ENCODE results near the gene NOG. TPM values are rescaled to one million over a fixed set of nuclear protein-coding genes. Genes with fewer than 3 reads are reported as not detected.

NOG gene
- total and polyA plus RNA-seq, 2 donors (not counting 3 experiments of a cell fraction or from before 2014, with no cell fraction given): 0.63 to 2.3 TPM

DNA sequence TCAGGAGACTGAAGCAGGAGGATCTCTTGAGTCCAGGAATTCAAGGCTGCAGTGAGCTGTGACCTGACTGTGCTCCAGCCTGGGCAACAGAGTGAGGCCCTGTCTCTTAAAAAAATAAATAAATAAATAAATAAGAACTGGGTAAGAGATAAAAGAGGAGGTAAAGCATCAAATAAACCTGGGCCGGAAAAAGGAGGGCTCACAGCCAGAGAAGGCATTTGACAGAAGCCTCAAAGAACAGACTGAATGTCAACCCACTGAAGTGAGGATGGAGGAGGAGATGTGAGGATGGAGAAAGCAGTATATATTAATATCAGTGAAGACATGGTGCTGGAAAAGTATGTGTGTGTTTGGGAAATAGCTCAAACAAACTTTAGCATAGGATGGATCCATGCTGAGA, 6.1 kb downstream of the NOG start:
- no peak overlapping the region for H3K27ac ChIP-seq (ENCODE audit: insufficient read depth, low read depth, low read length)
- ChIA-PET POLR2A (no interaction called here), CTCF (interaction anchor here (1.4 to 6.1 kb wide), 2 partner anchors 38 to 116 kb away, joined by 3 to 45 read pairs; no protein-coding TSS in a partner anchor)
- FAIRE-seq (no peak), DNase-seq (ENCODE audit: low read depth, low spot score) (no peak)
- H3K4me3 ChIP-seq (replicated peaks in 1 of 3; ENCODE audit: insufficient read depth in 1 of 3, low read depth in 1 of 3, low read length in 3 of 3): no peak overlapping the region
- dilution Hi-C loops (cut with MboI; ENCODE audit: extremely low pct_ligation_motif_present, low sequenced_read_pairs) (loop anchor here (25.0 kb wide), 1 partner anchor 113 kb away; no protein-coding TSS in a partner anchor), intact Hi-C loops (cut with micrococcal nuclease) (loop anchor here (10.0 kb wide), 1 partner anchor 285 kb away; no protein-coding TSS in a partner anchor)
- H3K79me2 ChIP-seq (ENCODE audit: control insufficient read depth, insufficient read depth, low read length): no peaks in the 10 kb centered on the region
- no peaks in the 10 kb centered on the region for H4K20me1 ChIP-seq (replicated peaks; ENCODE audit: control insufficient read depth, extremely low read depth, insufficient read depth, low read length)
- H3K4me1 ChIP-seq (ENCODE audit: control insufficient read depth, extremely low read depth, insufficient read depth, low read length): peaks cover 13% of the 10 kb centered on the region
- H3K9me3 ChIP-seq (replicated peaks; ENCODE audit: control insufficient read depth, insufficient read depth, low read length): no peaks in the 10 kb centered on the region
- H2AFZ ChIP-seq (ENCODE audit: low read depth, low read length): no peak overlapping the region
- BruUV-seq (replicated peaks): no TSS peak
- H3K9ac ChIP-seq (replicated peaks; ENCODE audit: extremely low read depth, insufficient read depth, low read length): no peak overlapping the region
- no peaks in the 10 kb centered on the region for H3K36me3 ChIP-seq (ENCODE audit: control insufficient read depth in 2 of 2, extremely low read depth in 1 of 2, insufficient read depth in 2 of 2, low read length in 2 of 2)
- peaks cover 29 to 38% of the 10 kb centered on the region in 2 experiments for H3K27me3 ChIP-seq (ENCODE audit: control insufficient read depth in 2 of 2, insufficient read depth in 2 of 2, low read length in 2 of 2)
- TF ChIP-seq EZH2 (IDR thresholded peaks at IDR 0.05; ENCODE audit: borderline replicate concordance, low read depth, low read length, severe bottlenecking): no peak
- TF ChIP-seq, protein P1, sequence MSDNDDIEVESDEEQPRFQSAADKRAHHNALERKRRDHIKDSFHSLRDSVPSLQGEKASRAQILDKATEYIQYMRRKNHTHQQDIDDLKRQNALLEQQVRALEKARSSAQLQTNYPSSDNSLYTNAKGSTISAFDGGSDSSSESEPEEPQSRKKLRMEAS (IDR thresholded peaks at IDR 0.05; ENCODE audit: insufficient read depth, insufficient read length): no peak
- no peak for TF ChIP-seq POLR2AphosphoS5 (IDR thresholded peaks at IDR 0.05; ENCODE audit: insufficient read depth, low read depth, low read length)
- no peak for TF ChIP-seq POLR2A (IDR thresholded peaks at IDR 0.05; ENCODE audit: low read depth, low read length)
- no peak for TF ChIP-seq FOS (IDR thresholded peaks at IDR 0.05; ENCODE audit: borderline replicate concordance, insufficient read depth, low read length)
- TF ChIP-seq GATA2 (IDR thresholded peaks at IDR 0.05; ENCODE audit: insufficient read depth, insufficient read length, low read depth, low read length): no peak
- TF ChIP-seq JUN (IDR thresholded peaks at IDR 0.05; ENCODE audit: borderline replicate concordance, insufficient read depth, insufficient read length, low read depth): no peak
- TF ChIP-seq MYC (IDR thresholded peaks at IDR 0.05; ENCODE audit: low read depth, low read length): no peak
- TF ChIP-seq, protein P2, sequence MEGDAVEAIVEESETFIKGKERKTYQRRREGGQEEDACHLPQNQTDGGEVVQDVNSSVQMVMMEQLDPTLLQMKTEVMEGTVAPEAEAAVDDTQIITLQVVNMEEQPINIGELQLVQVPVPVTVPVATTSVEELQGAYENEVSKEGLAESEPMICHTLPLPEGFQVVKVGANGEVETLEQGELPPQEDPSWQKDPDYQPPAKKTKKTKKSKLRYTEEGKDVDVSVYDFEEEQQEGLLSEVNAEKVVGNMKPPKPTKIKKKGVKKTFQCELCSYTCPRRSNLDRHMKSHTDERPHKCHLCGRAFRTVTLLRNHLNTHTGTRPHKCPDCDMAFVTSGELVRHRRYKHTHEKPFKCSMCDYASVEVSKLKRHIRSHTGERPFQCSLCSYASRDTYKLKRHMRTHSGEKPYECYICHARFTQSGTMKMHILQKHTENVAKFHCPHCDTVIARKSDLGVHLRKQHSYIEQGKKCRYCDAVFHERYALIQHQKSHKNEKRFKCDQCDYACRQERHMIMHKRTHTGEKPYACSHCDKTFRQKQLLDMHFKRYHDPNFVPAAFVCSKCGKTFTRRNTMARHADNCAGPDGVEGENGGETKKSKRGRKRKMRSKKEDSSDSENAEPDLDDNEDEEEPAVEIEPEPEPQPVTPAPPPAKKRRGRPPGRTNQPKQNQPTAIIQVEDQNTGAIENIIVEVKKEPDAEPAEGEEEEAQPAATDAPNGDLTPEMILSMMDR (IDR thresholded peaks at IDR 0.05; ENCODE audit: extremely low read depth in 1 of 2, insufficient read depth in 1 of 2, low read depth in 1 of 2, low read length in 2 of 2): no peak
- no peak overlapping the region for H3K4me2 ChIP-seq (ENCODE audit: insufficient read depth, low read length)
- H3K9me1 ChIP-seq (replicated peaks; ENCODE audit: control insufficient read depth, extremely low read depth, insufficient read depth, low read length): no peaks in the 10 kb centered on the region

Measured in endothelial cell of umbilical vein (primary cell).